ENCODE measurements around the gene GAS5.
"Not testable (repeated sequence)": the region's sequence is repeated elsewhere in the genome, so short reads cannot be mapped to it uniquely, and the experiment has no call there.

GAS5 gene

GRCh38 chr1:173862769-173863223, 5.0 kb downstream of the GAS5 start:
- Mint-ChIP-seq H3K27me3 (no peaks in the 10 kb centered on the region), H3K9me3 (no peaks in the 10 kb centered on the region)
- ATAC-seq = no peak

GRCh38 chr1:173862146-173862768, 5.5 kb downstream of the GAS5 start:
- peak overlapping the region in 1 of 2 donors; percentile 82 for H3K27ac Mint-ChIP-seq
- not testable (repeated sequence) for H3K9me3 Mint-ChIP-seq, DNase-seq

More at GRCh38 chr1:173862769-173863223, 5.0 kb downstream of the GAS5 start:
- Mint-ChIP-seq H3K4me3 (peak overlapping the region; percentile 20 to 24), H3K4me1 (peaks cover 39% of the 10 kb centered on the region), H3K27ac (no peak overlapping the region)
- no peak for DNase-seq

GRCh38 chr1:173861731-173862145, 6.1 kb downstream of the GAS5 start:
- peak; percentile 27 for ATAC-seq
- Mint-ChIP-seq H3K4me1 (peaks cover 36% of the 10 kb centered on the region), H3K4me3 (no peak overlapping the region), H3K27me3 (no peaks in the 10 kb centered on the region), H3K9me3 (no peaks in the 10 kb centered on the region), H3K27ac (peak overlapping the region in 1 of 2 donors; percentile 82)
- no peak for DNase-seq

More at GRCh38 chr1:173862146-173862768, 5.5 kb downstream of the GAS5 start:
- Mint-ChIP-seq H3K4me1 (peaks cover 36% of the 10 kb centered on the region), H3K4me3 (peak overlapping the region; percentile 20 to 24)
- not testable (repeated sequence) for H3K27me3 Mint-ChIP-seq, ATAC-seq

- no peak overlapping the region for H3K27ac Mint-ChIP-seq
- ATAC-seq = no peak
- no peak overlapping the region for H3K4me3 Mint-ChIP-seq
- H3K27me3 Mint-ChIP-seq = no peaks in the 10 kb centered on the region
- DNase-seq = no peak
- no peaks in the 10 kb centered on the region for H3K9me3 Mint-ChIP-seq
- peaks cover 26% of the 10 kb centered on the region for H3K4me1 Mint-ChIP-seq
Observed at GRCh38 chr1:173860065-173860464, 7.7 kb downstream of the GAS5 start.

GRCh38 chr1:173859547-173859946, 8.2 kb downstream of the GAS5 start:
- not testable (repeated sequence) for H3K27me3 Mint-ChIP-seq, ATAC-seq, H3K4me3 Mint-ChIP-seq, H3K9me3 Mint-ChIP-seq, H3K27ac Mint-ChIP-seq, DNase-seq
- H3K4me1 Mint-ChIP-seq = peaks cover 21% of the 10 kb centered on the region

GRCh38 chr1:173857363-173857917, 10.3 kb downstream of the GAS5 start:
- ATAC-seq = no peak
- Mint-ChIP-seq H3K27ac (no peak overlapping the region), H3K9me3 (no peaks in the 10 kb centered on the region)

GRCh38 chr1:173856903-173857302, 10.9 kb downstream of the GAS5 start:
- Mint-ChIP-seq H3K27ac (no peak overlapping the region), H3K27me3 (no peaks in the 10 kb centered on the region), H3K9me3 (no peaks in the 10 kb centered on the region), H3K4me3 (no peak overlapping the region), H3K4me1 (no peaks in the 10 kb centered on the region)
- DNase-seq (no peak), ATAC-seq (no peak)

More at GRCh38 chr1:173857363-173857917, 10.3 kb downstream of the GAS5 start:
- no peak for DNase-seq
- Mint-ChIP-seq H3K4me3 (no peak overlapping the region), H3K27me3 (no peaks in the 10 kb centered on the region), H3K4me1 (peaks cover under 1% of the 10 kb centered on the region)

GRCh38 chr1:173856014-173856413, 11.8 kb downstream of the GAS5 start:
- DNase-seq = no peak
- Mint-ChIP-seq H3K27me3 (no peaks in the 10 kb centered on the region), H3K27ac (peak overlapping the region; percentile 9 to 78), H3K9me3 (no peaks in the 10 kb centered on the region), H3K4me3 (no peak overlapping the region), H3K4me1 (no peaks in the 10 kb centered on the region)
- ATAC-seq = no peak

GRCh38 chr1:173853074-173853473, 14.7 kb downstream of the GAS5 start:
- H3K9me3 Mint-ChIP-seq = no peaks in the 10 kb centered on the region
- no peak for ATAC-seq

GRCh38 chr1:173852105-173852504, 15.7 kb downstream of the GAS5 start:
- no peaks in the 10 kb centered on the region for H3K4me1 Mint-ChIP-seq
- no peak for DNase-seq
- ATAC-seq = no peak
- no peaks in the 10 kb centered on the region for H3K27me3 Mint-ChIP-seq
- H3K9me3 Mint-ChIP-seq = no peaks in the 10 kb centered on the region
- H3K27ac Mint-ChIP-seq = no peak overlapping the region
- H3K4me3 Mint-ChIP-seq = no peak overlapping the region

More at GRCh38 chr1:173853074-173853473, 14.7 kb downstream of the GAS5 start:
- Mint-ChIP-seq H3K4me1 (no peaks in the 10 kb centered on the region), H3K27me3 (no peaks in the 10 kb centered on the region), H3K27ac (no peak overlapping the region), H3K4me3 (no peak overlapping the region)
- no peak for DNase-seq

GRCh38 chr1:173832748-173833147, 35.0 kb downstream of the GAS5 start:
- Mint-ChIP-seq H3K9me3 (no peaks in the 10 kb centered on the region), H3K4me1 (peaks cover 13% of the 10 kb centered on the region), H3K27me3 (no peaks in the 10 kb centered on the region), H3K4me3 (no peak overlapping the region), H3K27ac (no peak overlapping the region)
- ATAC-seq (no peak), DNase-seq (no peak)

GRCh38 chr1:173827611-173828010, 40.2 kb downstream of the GAS5 start:
- H3K9me3 Mint-ChIP-seq = no peaks in the 10 kb centered on the region
- H3K4me3 Mint-ChIP-seq = peak overlapping the region in 1 of 2 donors; percentile 12

GRCh38 chr1:173824315-173825081, 43.3 kb downstream of the GAS5 start, which contains the start of the genes CENPL and DARS2:
TSS of gene CENPL (minus strand) at chr1:173824883. CDS start at chr1:173811299, 13,584 bp downstream.
TSS of gene DARS2 (plus strand) at chr1:173824673. CDS start at chr1:173825230, 557 bp downstream.
- Mint-ChIP-seq H3K9me3 (no peaks in the 10 kb centered on the region), H3K27ac (peak within 1 kb of the TSS; percentile 98 to 99), H3K4me1 (peaks cover 63% of the 10 kb centered on the region), H3K27me3 (no peaks in the 10 kb centered on the region), H3K4me3 (peak within 1 kb of the TSS; percentile 92 to 97)
- peak; percentile 88 to 93 for DNase-seq
- ATAC-seq = peak; percentile 92

More at GRCh38 chr1:173827611-173828010, 40.2 kb downstream of the GAS5 start:
- Mint-ChIP-seq H3K27me3 (no peaks in the 10 kb centered on the region), H3K27ac (no peak overlapping the region), H3K4me1 (peaks cover 46% of the 10 kb centered on the region)
- ATAC-seq = no peak
- DNase-seq = no peak

- peak overlapping the region; percentile 92 to 97 for H3K4me3 Mint-ChIP-seq
- peak; percentile 63 for ATAC-seq
- H3K27me3 Mint-ChIP-seq = no peaks in the 10 kb centered on the region
- peak overlapping the region; percentile 98 to 99 for H3K27ac Mint-ChIP-seq
- no peak for DNase-seq
- H3K4me1 Mint-ChIP-seq = peaks cover 59% of the 10 kb centered on the region
- no peaks in the 10 kb centered on the region for H3K9me3 Mint-ChIP-seq
Observed at GRCh38 chr1:173823781-173824314, 43.9 kb downstream of the GAS5 start.

GRCh38 chr1:173821680-173822079, 46.1 kb downstream of the GAS5 start:
- Mint-ChIP-seq H3K27me3 (no peaks in the 10 kb centered on the region), H3K4me1 (peaks cover 41% of the 10 kb centered on the region), H3K9me3 (no peaks in the 10 kb centered on the region), H3K4me3 (peak overlapping the region; percentile 9 to 92), H3K27ac (peak overlapping the region in 1 of 2 donors; percentile 20)
- ATAC-seq = no peak
- no peak for DNase-seq

Measured in stimulated activated naive CD8-positive, alpha-beta T cell treated with anti-CD3 and anti-CD28 coated beads, Interleukin-15, amount 100 ng/mL, for 72 hours (primary cell).